Activated T-cell treated with anti-CD3 and anti-CD28 coated beads, Interleukin-2, amount 50 U/mL, for 72 hours (primary cell): ENCODE measurements around the gene CFAP53. TPM values are rescaled to one million over a fixed set of nuclear protein-coding genes. Genes with fewer than 3 reads are reported as not detected.

Experiments used
- ATAC-seq, 2 donors: fragments of 150-1000 bp; cut with Tn5 transposase; replicated peaks in 1 of 2; 2 replicates each; pipeline ENCODE4 v1.10.0; 2021; ENCODE audit warnings: moderate library complexity in 2 of 2, mild to moderate bottlenecking in 1 of 2
- DNase-seq, 2 donors: peaks; one replicate each; pipeline ENCODE4 v3.0.0; 2021 to 2022; ENCODE audit warnings: mixed read lengths in 1 of 2
- H3K27ac Mint-ChIP-seq: one replicate; pipeline ENCODE4 v1.8.0; 2022; ENCODE audit warnings: mild to moderate bottlenecking, moderate library complexity, mixed read lengths
- H3K27me3 Mint-ChIP-seq: one replicate; pipeline ENCODE4 v1.8.0; 2022; ENCODE audit warnings: low read depth, mixed read lengths
- H3K36me3 Mint-ChIP-seq, 2 donors: one replicate each; pipeline ENCODE4 v1.8.0; 2022; ENCODE audit warnings: mixed read lengths in 2 of 2, mild to moderate bottlenecking in 1 of 2; ENCODE audit not compliant: insufficient read depth in 2 of 2
- H3K4me1 Mint-ChIP-seq: one replicate; pipeline ENCODE4 v1.8.0; 2022; ENCODE audit warnings: low read depth, mixed read lengths
- H3K4me3 Mint-ChIP-seq, 2 donors: one replicate each; pipeline ENCODE4 v1.8.0; 2022; ENCODE audit warnings: mild to moderate bottlenecking in 2 of 2, mixed read lengths in 2 of 2, moderate library complexity in 2 of 2
- H3K9me3 Mint-ChIP-seq, 2 donors: one replicate each; pipeline ENCODE4 v1.8.0; 2022; ENCODE audit warnings: mixed read lengths in 2 of 2
- total RNA-seq, 2 donors: library from RNA; stranded (reverse); gene quantifications; one replicate each; pipeline ENCODE4 v1.2.3, GENCODE V29; 2022

CFAP53 gene
- total RNA-seq, 2 donors from 2014 or later = 0.97 to 1.6 TPM

GRCh38 chr18:50193796-50194630 lies 72.3 kb downstream of the CFAP53 start:
- Mint-ChIP-seq H3K27me3 (peaks cover 82% of the 10 kb centered on the region), H3K27ac (no peak overlapping the region), H3K9me3 (no peaks in the 10 kb centered on the region), H3K36me3 (peaks cover 0 to 1% of the 10 kb centered on the region in 2 donors), H3K4me3 (peak overlapping the region; percentile 57 to 64), H3K4me1 (peaks cover 31% of the 10 kb centered on the region)
- ATAC-seq (peak in 1 of 2 donors; percentile 3), DNase-seq (peak in 1 of 2 donors; percentile 2)

- ATAC-seq (no peak), DNase-seq (no peak)
- H3K27ac Mint-ChIP-seq = no peak overlapping the region
- peaks cover 33% of the 10 kb centered on the region for H3K4me1 Mint-ChIP-seq
- peaks cover 0 to 1% of the 10 kb centered on the region in 2 donors for H3K36me3 Mint-ChIP-seq
- no peaks in the 10 kb centered on the region for H3K9me3 Mint-ChIP-seq
- H3K27me3 Mint-ChIP-seq = peaks cover 81% of the 10 kb centered on the region
- H3K4me3 Mint-ChIP-seq = peak overlapping the region; percentile 57 to 64
Measured at GRCh38 chr18:50192995-50193795, 73.1 kb downstream of the CFAP53 start.

- Mint-ChIP-seq H3K36me3 (peaks cover 0 to 1% of the 10 kb centered on the region in 2 donors), H3K4me1 (peaks cover 33% of the 10 kb centered on the region), H3K27ac (no peak overlapping the region), H3K4me3 (no peak overlapping the region), H3K9me3 (no peaks in the 10 kb centered on the region), H3K27me3 (peaks cover 70% of the 10 kb centered on the region)
- no peak for ATAC-seq
- no peak for DNase-seq
Measured at GRCh38 chr18:50190926-50191325, 75.4 kb downstream of the CFAP53 start.

GRCh38 chr18:50190236-50190635 lies 76.1 kb downstream of the CFAP53 start:
- DNase-seq = peak; percentile 7 to 11
- Mint-ChIP-seq H3K4me1 (peaks cover 28% of the 10 kb centered on the region), H3K36me3 (no peaks in the 10 kb centered on the region), H3K27me3 (peaks cover 63% of the 10 kb centered on the region), H3K27ac (no peak overlapping the region), H3K9me3 (no peaks in the 10 kb centered on the region), H3K4me3 (peak overlapping the region in 1 of 2 donors; percentile 46)
- peak; percentile 70 to 75 for ATAC-seq

GRCh38 chr18:50189160-50189559 lies 77.1 kb downstream of the CFAP53 start:
- H3K27me3 Mint-ChIP-seq = peaks cover 66% of the 10 kb centered on the region
- H3K27ac Mint-ChIP-seq = no peak overlapping the region
- H3K4me3 Mint-ChIP-seq = no peak overlapping the region
- peaks cover 28% of the 10 kb centered on the region for H3K4me1 Mint-ChIP-seq
- DNase-seq (no peak), ATAC-seq (peak in 1 of 2 donors; percentile 25)
- H3K9me3 Mint-ChIP-seq = no peaks in the 10 kb centered on the region
- no peaks in the 10 kb centered on the region for H3K36me3 Mint-ChIP-seq

GRCh38 chr18:50188652-50189051 lies 77.6 kb downstream of the CFAP53 start:
- DNase-seq (no peak), ATAC-seq (no peak)
- peaks cover 23% of the 10 kb centered on the region for H3K4me1 Mint-ChIP-seq
- H3K4me3 Mint-ChIP-seq = no peak overlapping the region
- H3K36me3 Mint-ChIP-seq = no peaks in the 10 kb centered on the region
- peaks cover 64% of the 10 kb centered on the region for H3K27me3 Mint-ChIP-seq
- H3K9me3 Mint-ChIP-seq = no peaks in the 10 kb centered on the region
- H3K27ac Mint-ChIP-seq = no peak overlapping the region

- ATAC-seq (no peak), DNase-seq (no peak)
- Mint-ChIP-seq H3K27ac (no peak overlapping the region), H3K27me3 (peaks cover 54% of the 10 kb centered on the region), H3K9me3 (no peaks in the 10 kb centered on the region), H3K4me3 (no peak overlapping the region), H3K4me1 (peaks cover 17% of the 10 kb centered on the region), H3K36me3 (no peaks in the 10 kb centered on the region)
Measured at GRCh38 chr18:50187659-50188058, 78.6 kb downstream of the CFAP53 start.

- DNase-seq (no peak), ATAC-seq (no peak)
- Mint-ChIP-seq H3K9me3 (no peaks in the 10 kb centered on the region), H3K27me3 (peaks cover 42% of the 10 kb centered on the region), H3K4me3 (no peak overlapping the region), H3K27ac (no peak overlapping the region), H3K36me3 (no peaks in the 10 kb centered on the region), H3K4me1 (peaks cover 17% of the 10 kb centered on the region)
Measured at GRCh38 chr18:50186385-50186784, 79.9 kb downstream of the CFAP53 start.

- H3K4me3 Mint-ChIP-seq = no peak overlapping the region
Measured at GRCh38 chr18:50183556-50183955, 82.7 kb downstream of the CFAP53 start.

GRCh38 chr18:50182511-50182910 lies 83.8 kb downstream of the CFAP53 start:
- Mint-ChIP-seq H3K27ac (no peak overlapping the region), H3K4me1 (no peaks in the 10 kb centered on the region), H3K4me3 (no peak overlapping the region), H3K36me3 (no peaks in the 10 kb centered on the region), H3K9me3 (no peaks in the 10 kb centered on the region), H3K27me3 (peaks cover 35% of the 10 kb centered on the region)
- no peak for DNase-seq
- no peak for ATAC-seq

More at GRCh38 chr18:50183556-50183955, 82.7 kb downstream of the CFAP53 start:
- H3K4me1 Mint-ChIP-seq = no peaks in the 10 kb centered on the region
- H3K27me3 Mint-ChIP-seq = peaks cover 24% of the 10 kb centered on the region
- DNase-seq = no peak
- no peak for ATAC-seq
- no peaks in the 10 kb centered on the region for H3K36me3 Mint-ChIP-seq
- H3K9me3 Mint-ChIP-seq = no peaks in the 10 kb centered on the region
- no peak overlapping the region for H3K27ac Mint-ChIP-seq

- H3K4me1 Mint-ChIP-seq = no peaks in the 10 kb centered on the region
- H3K4me3 Mint-ChIP-seq = no peak overlapping the region
- H3K36me3 Mint-ChIP-seq = no peaks in the 10 kb centered on the region
- no peak overlapping the region for H3K27ac Mint-ChIP-seq
- no peak for DNase-seq
- peaks cover 39% of the 10 kb centered on the region for H3K27me3 Mint-ChIP-seq
- no peak for ATAC-seq
- H3K9me3 Mint-ChIP-seq = no peaks in the 10 kb centered on the region
Measured at GRCh38 chr18:50181590-50181989, 84.7 kb downstream of the CFAP53 start.

- no peak overlapping the region for H3K4me3 Mint-ChIP-seq
- no peaks in the 10 kb centered on the region for H3K9me3 Mint-ChIP-seq
- H3K27me3 Mint-ChIP-seq = peaks cover 53% of the 10 kb centered on the region
- H3K27ac Mint-ChIP-seq = no peak overlapping the region
- ATAC-seq (no peak), DNase-seq (no peak)
- H3K36me3 Mint-ChIP-seq = no peaks in the 10 kb centered on the region
- H3K4me1 Mint-ChIP-seq = no peaks in the 10 kb centered on the region
Measured at GRCh38 chr18:50179465-50179864, 86.8 kb downstream of the CFAP53 start.

- Mint-ChIP-seq H3K27me3 (peaks cover 51% of the 10 kb centered on the region), H3K4me3 (no peak overlapping the region), H3K4me1 (no peaks in the 10 kb centered on the region), H3K36me3 (no peaks in the 10 kb centered on the region), H3K9me3 (no peaks in the 10 kb centered on the region), H3K27ac (no peak overlapping the region)
- DNase-seq = no peak
- ATAC-seq = no peak
Measured at GRCh38 chr18:50177294-50177992, 88.9 kb downstream of the CFAP53 start.
